HG02885 (cell line): ENCODE data around the gene LCN6.

Experiments used
- ATAC-seq: cut with Tn5 transposase; IDR thresholded peaks from one replicate; pipeline ENCODE4 v1.9.1; 2021; ENCODE audit warnings: mild to moderate bottlenecking; ENCODE audit not compliant: unreplicated experiment, poor library complexity

LCN6 gene

GRCh38 chr9:136728080-136728547 lies 20.2 kb downstream of the LCN6 start:
- peak; percentile 76 for ATAC-seq

- ATAC-seq, result no peak
Observed at GRCh38 chr9:136726631-136727191, 21.6 kb downstream of the LCN6 start.

GRCh38 chr9:136726118-136726517 lies 22.2 kb downstream of the LCN6 start:
- no peak for ATAC-seq

- ATAC-seq, result no peak
Observed at GRCh38 chr9:136725612-136726011, 22.7 kb downstream of the LCN6 start.

- ATAC-seq, result no peak
Observed at GRCh38 chr9:136724772-136725171, 23.6 kb downstream of the LCN6 start.

- ATAC-seq, result no peak
Observed at GRCh38 chr9:136723989-136724388, 24.3 kb downstream of the LCN6 start.

- no peak for ATAC-seq
Observed at GRCh38 chr9:136723362-136723976, 24.9 kb downstream of the LCN6 start.

- no peak for ATAC-seq
Observed at GRCh38 chr9:136722969-136723356, 25.4 kb downstream of the LCN6 start.

GRCh38 chr9:136722093-136722968 lies 26.0 kb downstream of the LCN6 start:
- ATAC-seq, result no peak

- no peak for ATAC-seq
Observed at GRCh38 chr9:136721339-136722092, 26.8 kb downstream of the LCN6 start.

- no peak for ATAC-seq
Observed at GRCh38 chr9:136720898-136721338, 27.4 kb downstream of the LCN6 start.

- no peak for ATAC-seq
Observed at GRCh38 chr9:136720251-136720897, 28.0 kb downstream of the LCN6 start.

- no peak for ATAC-seq
Observed at GRCh38 chr9:136719195-136719880, 29.0 kb downstream of the LCN6 start.

GRCh38 chr9:136718345-136719194 lies 29.8 kb downstream of the LCN6 start:
- ATAC-seq, result no peak

GRCh38 chr9:136717399-136717798 lies 30.9 kb downstream of the LCN6 start:
- no peak for ATAC-seq

GRCh38 chr9:136714893-136715274 lies 33.4 kb downstream of the LCN6 start:
- no peak for ATAC-seq

GRCh38 chr9:136714096-136714892 lies 34.0 kb downstream of the LCN6 start:
- no peak for ATAC-seq

GRCh38 chr9:136713550-136713949 lies 34.8 kb downstream of the LCN6 start:
- no peak for ATAC-seq
